ENCODE results near the gene DCTN2.

DNA sequence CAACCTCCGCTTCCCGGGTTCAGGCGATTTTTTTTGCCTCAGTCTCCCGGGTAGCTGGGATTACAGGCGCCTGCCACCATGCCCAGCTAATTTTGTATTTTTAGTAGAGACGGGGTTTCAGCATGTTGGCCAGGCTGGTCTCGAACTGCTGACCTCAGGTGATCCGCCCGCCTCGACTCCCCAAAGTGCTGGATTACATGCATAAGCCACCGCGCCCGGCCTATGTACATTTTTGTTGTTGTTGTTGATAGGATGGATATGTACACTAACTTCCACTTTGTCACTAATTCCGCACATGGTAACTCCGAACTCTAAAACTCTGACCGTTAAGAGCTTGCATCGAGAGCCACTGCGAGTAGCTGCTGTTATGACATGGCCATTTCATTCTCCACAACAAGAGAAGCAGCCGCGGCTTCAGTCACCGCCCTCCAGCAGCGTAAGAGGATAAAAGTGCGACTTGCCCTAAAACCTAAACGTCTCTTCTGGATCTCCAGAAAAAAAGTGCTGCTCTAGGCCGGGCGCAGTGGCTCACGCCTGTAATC lies 59.9 kb downstream of the DCTN2 start:
- TF ChIP-seq, protein P1, sequence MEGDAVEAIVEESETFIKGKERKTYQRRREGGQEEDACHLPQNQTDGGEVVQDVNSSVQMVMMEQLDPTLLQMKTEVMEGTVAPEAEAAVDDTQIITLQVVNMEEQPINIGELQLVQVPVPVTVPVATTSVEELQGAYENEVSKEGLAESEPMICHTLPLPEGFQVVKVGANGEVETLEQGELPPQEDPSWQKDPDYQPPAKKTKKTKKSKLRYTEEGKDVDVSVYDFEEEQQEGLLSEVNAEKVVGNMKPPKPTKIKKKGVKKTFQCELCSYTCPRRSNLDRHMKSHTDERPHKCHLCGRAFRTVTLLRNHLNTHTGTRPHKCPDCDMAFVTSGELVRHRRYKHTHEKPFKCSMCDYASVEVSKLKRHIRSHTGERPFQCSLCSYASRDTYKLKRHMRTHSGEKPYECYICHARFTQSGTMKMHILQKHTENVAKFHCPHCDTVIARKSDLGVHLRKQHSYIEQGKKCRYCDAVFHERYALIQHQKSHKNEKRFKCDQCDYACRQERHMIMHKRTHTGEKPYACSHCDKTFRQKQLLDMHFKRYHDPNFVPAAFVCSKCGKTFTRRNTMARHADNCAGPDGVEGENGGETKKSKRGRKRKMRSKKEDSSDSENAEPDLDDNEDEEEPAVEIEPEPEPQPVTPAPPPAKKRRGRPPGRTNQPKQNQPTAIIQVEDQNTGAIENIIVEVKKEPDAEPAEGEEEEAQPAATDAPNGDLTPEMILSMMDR (IDR thresholded peaks at IDR 0.05): no peak
- no peak for TF ChIP-seq POLR2A (IDR thresholded peaks at IDR 0.05)

All from Peyer's patch (tissue), 4 donors.